ACC112 (cell line): ENCODE results near the gene BTBD6.
"Not testable (repeated sequence)": the region's sequence is repeated elsewhere in the genome, so short reads cannot be mapped to it uniquely, and the experiment has no call there.

ENCODE experiments used
- H2AFZ ChIP-seq: fragments of 200-600 bp; sonication (generic); one replicate; pipeline ENCODE4 v1.6.0; 2017; ENCODE audit warnings: antibody characterized with exemption, low read length; ENCODE audit not compliant: unreplicated experiment
- H3K27ac ChIP-seq: fragments of 200-600 bp; sonication (generic); 2 replicates; pipeline ENCODE4 v1.5.1; 2014; ENCODE audit warnings: low read depth, mild to moderate bottlenecking, antibody characterized with exemption, low read length, moderate library complexity
- H3K27me3 ChIP-seq: fragments of 200-600 bp; sonication (generic); 2 replicates; pipeline ENCODE4 v1.6.1; 2014; ENCODE audit warnings: mild to moderate bottlenecking, antibody characterized with exemption, low read length, moderate library complexity, mixed read lengths; ENCODE audit not compliant: insufficient read depth
- H3K36me3 ChIP-seq: fragments of 200-600 bp; sonication (generic); 2 replicates; pipeline ENCODE4 v1.6.1; 2016; ENCODE audit warnings: mild to moderate bottlenecking, antibody characterized with exemption, low read length, moderate library complexity, mixed read lengths; ENCODE audit not compliant: insufficient read depth
- H3K4me1 ChIP-seq: fragments of 200-600 bp; sonication (generic); one replicate; pipeline ENCODE4 v1.6.1; 2016; ENCODE audit warnings: low read length, mixed read lengths; ENCODE audit not compliant: insufficient read depth, unreplicated experiment, control insufficient read depth
- H3K4me3 ChIP-seq: fragments of 200-600 bp; sonication (generic); 2 replicates; pipeline ENCODE4 v1.5.1; 2014; ENCODE audit warnings: mild to moderate bottlenecking, low read depth, low read length
- H3K79me2 ChIP-seq: fragments of 200-600 bp; sonication (generic); one replicate; pipeline ENCODE4 v1.6.0; 2016; ENCODE audit warnings: low read length; ENCODE audit not compliant: control insufficient read depth, unreplicated experiment, insufficient read depth

The BTBD6 gene

DNA sequence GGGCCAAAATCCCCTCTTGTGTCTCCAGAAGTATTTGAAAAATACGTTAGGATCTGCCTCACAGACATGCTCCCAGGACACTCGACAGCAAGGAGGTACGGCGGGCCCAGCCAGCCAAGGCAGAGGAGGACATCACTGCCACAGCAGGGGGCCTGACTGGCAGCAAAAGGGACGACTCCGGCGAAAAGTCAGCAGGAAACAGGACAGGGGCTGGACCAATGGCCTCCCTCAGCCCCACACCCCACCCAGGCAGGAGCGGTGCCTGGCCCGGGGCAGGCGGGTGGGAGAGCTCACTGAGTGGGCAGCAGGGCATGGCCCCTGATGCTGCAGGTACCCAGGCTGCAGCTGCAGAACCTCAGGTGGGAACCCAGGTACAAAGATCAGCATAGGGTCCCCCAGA lies 34.7 kb downstream of the BTBD6 start:
- Histone ChIP-seq H3K27me3 (no peaks in the 10 kb centered on the region), H3K79me2 (peaks cover 20% of the 10 kb centered on the region), H3K4me3 (no peak overlapping the region)

DNA sequence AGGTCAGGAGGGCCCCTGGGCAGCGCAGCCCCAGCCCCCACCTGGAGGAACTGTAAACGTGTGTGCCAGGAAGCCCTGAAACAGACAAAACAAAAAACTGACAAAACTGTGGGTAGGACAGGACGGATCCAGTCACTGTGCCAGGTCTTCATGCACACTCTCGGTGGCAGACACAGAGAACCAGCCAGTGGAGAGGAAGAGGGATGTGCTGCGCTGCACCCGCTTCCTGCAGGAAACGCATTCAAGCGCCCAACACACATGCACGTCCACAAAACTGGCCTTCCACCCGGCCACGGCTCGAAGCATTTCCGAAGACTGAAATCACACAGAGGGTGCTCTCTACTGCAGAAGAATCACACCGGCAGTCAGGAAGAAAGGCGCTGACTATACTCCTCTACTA lies 35.6 kb downstream of the BTBD6 start:
- no peaks in the 10 kb centered on the region for H3K36me3 ChIP-seq
- peaks cover 16% of the 10 kb centered on the region for H3K79me2 ChIP-seq
- no peaks in the 10 kb centered on the region for H3K27me3 ChIP-seq
- no peak overlapping the region for H3K4me3 ChIP-seq
- H2AFZ ChIP-seq: no peak overlapping the region
- no peaks in the 10 kb centered on the region for H3K4me1 ChIP-seq
- H3K27ac ChIP-seq: no peak overlapping the region

More for the DNA sequence above, 34.7 kb downstream of the BTBD6 start:
- Histone ChIP-seq H3K27ac (no peak overlapping the region), H3K4me1 (no peaks in the 10 kb centered on the region), H3K36me3 (no peaks in the 10 kb centered on the region), H2AFZ (no peak overlapping the region)

DNA sequence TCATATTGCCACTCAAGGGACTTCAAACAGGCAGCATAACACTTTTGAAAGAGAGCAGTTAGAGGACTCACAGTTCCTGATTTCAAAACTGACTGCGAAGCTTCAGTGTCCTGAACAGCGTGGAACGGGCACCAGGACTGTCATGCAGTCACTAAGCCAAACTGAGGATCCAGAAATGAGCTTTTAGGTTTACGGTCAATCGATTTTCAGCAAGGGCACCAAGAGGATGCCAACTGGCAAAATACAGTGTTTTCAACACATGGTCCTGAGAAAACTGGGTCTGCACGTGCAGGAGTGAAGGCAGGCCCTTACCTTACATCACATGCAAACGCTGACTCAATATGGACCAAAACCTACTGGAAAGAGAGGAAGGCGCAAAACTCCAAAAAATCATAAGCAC lies 36.8 kb downstream of the BTBD6 start:
- Histone ChIP-seq H2AFZ (no peak overlapping the region), H3K27ac (no peak overlapping the region), H3K27me3 (no peaks in the 10 kb centered on the region), H3K4me1 (no peaks in the 10 kb centered on the region), H3K36me3 (no peaks in the 10 kb centered on the region), H3K79me2 (peaks cover 8% of the 10 kb centered on the region), H3K4me3 (no peak overlapping the region)

DNA sequence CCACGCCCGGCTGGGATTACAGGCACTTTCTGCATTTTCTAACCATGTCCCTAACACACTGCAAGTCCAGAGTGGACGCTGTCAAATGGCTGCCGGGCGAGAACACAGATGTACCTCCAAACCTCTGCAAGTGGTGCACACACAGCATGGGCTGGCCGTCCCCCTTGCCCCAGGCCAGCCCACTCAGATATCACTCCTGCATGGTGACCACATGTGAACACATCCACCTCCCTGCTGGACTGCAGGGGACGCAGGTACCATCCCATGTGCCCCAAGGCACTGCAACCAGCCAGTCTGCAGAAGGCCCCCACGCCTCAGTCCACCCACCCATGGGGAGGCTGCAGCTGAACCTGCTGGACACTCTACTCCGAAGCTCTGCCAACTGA lies 38.4 kb downstream of the BTBD6 start:
- Histone ChIP-seq H2AFZ (no peak overlapping the region), H3K79me2 (peaks cover 8% of the 10 kb centered on the region)

DNA sequence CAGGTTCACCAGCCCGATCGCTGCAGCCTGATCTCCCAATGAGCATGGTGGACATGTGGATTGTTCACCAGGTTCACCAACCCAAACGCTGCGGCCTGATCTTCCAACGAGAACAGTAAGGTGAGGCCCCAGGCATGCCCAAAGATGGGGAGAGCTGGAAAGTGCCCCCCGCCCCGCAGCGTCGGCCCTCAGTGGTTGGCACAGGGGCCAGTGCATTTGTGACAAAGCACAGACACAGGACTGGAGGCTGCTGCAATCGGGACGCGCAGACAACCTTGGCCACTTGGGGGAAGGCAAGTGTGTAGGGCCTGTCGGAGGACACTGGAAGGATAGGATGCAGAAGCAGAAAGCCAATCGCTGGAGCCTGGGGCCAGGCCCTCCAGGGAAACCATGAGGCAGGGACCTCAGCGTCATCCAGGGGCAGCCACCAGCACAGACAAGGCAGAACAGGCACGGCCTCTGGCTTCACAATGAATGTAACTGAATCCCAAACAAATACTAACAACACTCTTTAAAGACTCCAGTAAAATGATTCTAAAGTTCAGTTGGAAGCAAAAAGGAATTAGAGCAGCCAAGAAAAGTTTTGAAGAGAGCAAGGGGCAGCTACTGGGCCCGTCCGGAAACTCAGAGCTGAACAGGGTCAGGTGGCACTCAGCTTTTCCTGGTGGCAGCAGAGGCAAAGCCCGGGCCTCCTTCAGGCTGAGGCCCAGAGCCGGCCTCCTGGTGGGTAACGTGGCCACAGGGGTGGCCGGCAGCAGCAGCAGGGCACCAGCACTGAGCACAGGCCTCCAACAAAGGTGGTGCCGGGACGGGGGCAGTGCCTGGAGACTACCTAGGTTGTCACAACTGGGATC lies 39.1 kb downstream of the BTBD6 start:
- Histone ChIP-seq H3K79me2 (peaks cover 10% of the 10 kb centered on the region), H3K4me1 (no peaks in the 10 kb centered on the region), H3K27me3 (no peaks in the 10 kb centered on the region), H3K4me3 (no peak overlapping the region), H3K27ac (no peak overlapping the region), H2AFZ (no peak overlapping the region), H3K36me3 (no peaks in the 10 kb centered on the region)

More for the DNA sequence above, 38.4 kb downstream of the BTBD6 start:
- Histone ChIP-seq H3K27me3 (no peaks in the 10 kb centered on the region), H3K27ac (no peak overlapping the region), H3K4me1 (no peaks in the 10 kb centered on the region), H3K36me3 (no peaks in the 10 kb centered on the region), H3K4me3 (no peak overlapping the region)

DNA sequence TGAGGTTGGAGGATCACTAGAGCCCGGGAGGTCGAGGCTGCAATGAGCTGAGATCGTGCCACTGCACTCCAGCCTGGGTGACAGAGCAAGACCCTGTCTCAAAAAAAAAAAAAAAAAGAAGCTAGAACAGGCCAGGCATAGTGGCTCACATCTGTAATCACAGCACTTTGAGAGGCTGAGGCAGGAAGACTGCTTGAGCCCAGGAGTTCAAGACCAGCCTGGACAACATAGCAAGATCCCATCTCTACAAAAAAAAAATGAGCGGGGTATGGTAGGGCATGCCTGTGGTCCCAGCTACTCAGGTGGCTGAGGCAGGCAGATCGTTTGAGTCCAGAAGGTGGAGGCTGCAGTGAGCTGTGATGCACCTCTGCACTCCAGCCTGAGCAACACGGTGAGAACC lies 40.6 kb downstream of the BTBD6 start:
- H3K36me3 ChIP-seq, H3K4me1 ChIP-seq, H3K27ac ChIP-seq, H2AFZ ChIP-seq, H3K27me3 ChIP-seq, H3K4me3 ChIP-seq: not testable (repeated sequence)
- peaks cover 20% of the 10 kb centered on the region for H3K79me2 ChIP-seq

DNA sequence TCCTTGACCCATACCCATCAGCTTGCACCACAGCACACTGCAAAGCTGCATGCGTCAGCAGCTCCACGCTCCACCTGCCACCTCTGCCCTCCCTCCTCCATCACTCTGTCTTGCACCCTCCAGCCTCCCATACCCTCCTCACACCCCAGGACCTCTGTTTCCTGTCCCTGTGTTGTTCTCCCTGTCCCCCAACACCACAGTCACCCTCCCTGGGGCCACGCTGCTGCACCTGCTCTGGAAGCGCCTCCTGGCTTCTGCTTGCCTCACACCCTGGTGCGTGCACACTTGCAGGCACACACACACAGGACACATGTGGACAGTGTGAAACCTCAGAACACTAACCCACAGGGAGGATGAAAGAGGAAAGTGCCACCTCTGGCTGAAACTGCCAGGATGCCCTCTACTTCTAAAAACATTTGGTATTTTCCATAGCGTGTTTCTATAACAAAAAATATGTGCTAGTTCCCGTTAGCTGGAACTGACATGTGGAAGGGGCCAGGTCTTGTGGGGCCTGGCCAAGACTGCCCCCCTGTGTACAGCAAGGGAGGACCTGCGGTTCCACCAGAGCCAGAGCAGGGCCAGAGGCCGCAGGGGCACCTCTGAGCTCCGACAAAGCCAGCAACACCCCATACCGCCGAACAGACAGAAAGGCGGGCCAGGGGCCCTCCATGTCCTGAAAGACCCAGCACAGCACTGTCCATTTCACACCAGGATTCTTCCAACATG lies 42.5 kb downstream of the BTBD6 start:
- H3K79me2 ChIP-seq: peaks cover 37% of the 10 kb centered on the region
- H2AFZ ChIP-seq: no peak overlapping the region
- H3K4me1 ChIP-seq: no peaks in the 10 kb centered on the region
- H3K27me3 ChIP-seq: no peaks in the 10 kb centered on the region
- no peak overlapping the region for H3K4me3 ChIP-seq
- no peak overlapping the region for H3K27ac ChIP-seq
- no peaks in the 10 kb centered on the region for H3K36me3 ChIP-seq

DNA sequence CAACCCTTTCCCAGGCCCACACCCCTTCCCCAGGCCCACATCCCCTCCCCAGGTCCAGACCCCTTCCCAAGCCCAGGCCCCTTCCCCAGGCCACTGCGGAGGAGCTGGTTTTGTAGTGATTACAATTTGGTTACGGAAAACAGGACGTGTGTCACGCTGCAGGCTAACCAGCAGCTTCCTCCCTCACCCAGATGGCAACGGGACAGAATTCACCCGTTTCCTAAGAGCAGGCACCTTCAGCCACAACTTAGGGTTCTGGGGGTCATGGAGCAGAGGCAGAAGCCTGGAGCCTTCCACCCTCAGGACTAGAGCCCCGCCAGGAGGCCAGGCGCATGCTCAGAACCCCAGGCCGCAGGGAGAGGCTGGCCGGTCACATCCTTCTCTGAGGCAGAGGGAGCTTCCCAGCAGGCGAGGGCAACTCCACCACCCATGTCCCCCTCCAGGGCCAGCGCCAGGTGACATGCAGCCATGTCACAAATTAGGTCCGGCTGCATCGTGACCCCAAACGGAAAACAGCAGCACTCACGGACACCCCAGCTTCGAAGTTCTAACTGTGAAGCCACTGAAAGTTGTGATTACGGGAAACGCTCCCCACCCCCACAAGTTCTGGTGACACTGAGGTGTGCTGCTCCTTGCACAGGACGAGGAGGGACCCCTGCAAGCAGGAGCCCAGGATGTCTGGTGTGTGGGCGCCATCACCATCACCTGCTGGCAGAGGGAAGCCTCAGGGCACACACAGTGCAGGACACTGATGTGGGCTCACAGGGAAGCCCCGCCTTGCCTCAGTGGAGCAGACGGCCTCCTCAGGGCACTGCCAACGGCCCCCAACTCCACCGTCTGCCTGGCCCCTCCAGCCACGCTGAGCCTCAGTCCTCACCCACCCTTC lies 44.7 kb downstream of the BTBD6 start:
- H3K36me3 ChIP-seq: no peaks in the 10 kb centered on the region
- H3K27me3 ChIP-seq: no peaks in the 10 kb centered on the region
- H3K4me1 ChIP-seq: no peaks in the 10 kb centered on the region
- H3K4me3 ChIP-seq: no peak overlapping the region
- H3K27ac ChIP-seq: no peak overlapping the region
- H2AFZ ChIP-seq: no peak overlapping the region
- peaks cover 43% of the 10 kb centered on the region for H3K79me2 ChIP-seq

DNA sequence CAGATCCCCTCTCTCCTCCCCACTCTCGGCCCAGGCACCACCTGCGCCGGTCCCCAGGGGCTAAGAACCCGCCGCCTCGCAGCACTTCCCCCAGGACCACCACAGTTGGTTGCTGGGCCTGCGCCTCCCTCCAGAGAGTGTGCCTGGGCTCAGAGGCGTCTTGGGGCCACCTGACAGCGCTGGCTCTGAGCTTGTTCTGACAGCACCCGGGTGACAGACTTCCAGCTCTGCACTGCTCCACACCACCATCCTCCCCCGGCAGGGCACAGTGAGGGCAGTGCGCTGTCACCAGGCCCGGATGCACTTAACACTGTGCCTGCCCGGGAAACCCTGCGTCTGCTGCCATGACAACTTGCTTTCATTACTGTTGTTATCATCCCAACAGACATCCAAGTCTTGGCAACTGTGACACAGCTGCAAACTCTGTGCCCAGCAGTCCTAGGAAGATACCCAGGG lies 45.8 kb downstream of the BTBD6 start:
- Histone ChIP-seq H3K27me3 (no peaks in the 10 kb centered on the region), H3K4me3 (no peak overlapping the region), H3K27ac (no peak overlapping the region), H3K36me3 (no peaks in the 10 kb centered on the region), H2AFZ (no peak overlapping the region), H3K79me2 (peaks cover 54% of the 10 kb centered on the region), H3K4me1 (peaks cover 2% of the 10 kb centered on the region)

DNA sequence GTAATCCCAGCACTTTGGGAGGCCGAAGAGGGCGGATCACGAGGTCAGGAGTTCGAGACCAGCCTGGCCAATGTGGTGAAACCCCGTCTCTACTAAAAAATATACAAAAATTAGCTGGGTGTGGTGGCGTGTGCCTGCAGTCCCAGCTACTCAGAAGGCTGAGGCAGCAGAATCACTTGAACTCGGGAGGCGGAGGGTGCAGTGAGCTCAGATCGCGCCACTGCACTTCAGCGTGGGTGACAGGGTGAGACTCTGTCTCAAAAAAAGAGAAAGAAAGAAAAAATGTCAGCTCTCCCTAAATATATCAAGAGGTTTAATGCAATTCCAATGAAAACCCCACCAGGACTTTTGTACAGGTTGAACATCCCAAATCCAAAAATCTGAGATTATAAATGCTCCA lies 49.0 kb downstream of the BTBD6 start:
- H3K27me3 ChIP-seq, H3K4me3 ChIP-seq, H2AFZ ChIP-seq, H3K4me1 ChIP-seq, H3K36me3 ChIP-seq, H3K27ac ChIP-seq: not testable (repeated sequence)
- H3K79me2 ChIP-seq: peaks cover 58% of the 10 kb centered on the region
